HG02884 (cell line): ENCODE results near the gene CYP24A1.
A peak's percentile ranks its signal among the peaks of the same experiment; 100 is the strongest.

Experiments used
- ATAC-seq: cut with Tn5 transposase; IDR thresholded peaks from one replicate; pipeline ENCODE4 v1.9.1; 2021; ENCODE audit warnings: mild to moderate bottlenecking, moderate library complexity; ENCODE audit not compliant: unreplicated experiment

The CYP24A1 gene

GRCh38 chr20:54173653-54174456, at the start of gene CYP24A1:
CYP24A1 (minus strand) TSS chr20:54173986; CDS start chr20:54173579, 407 bp downstream.
- ATAC-seq: no peak

- ATAC-seq: no peak
Observed at GRCh38 chr20:54223285-54223684, 49.5 kb upstream of the CYP24A1 start.

DNA sequence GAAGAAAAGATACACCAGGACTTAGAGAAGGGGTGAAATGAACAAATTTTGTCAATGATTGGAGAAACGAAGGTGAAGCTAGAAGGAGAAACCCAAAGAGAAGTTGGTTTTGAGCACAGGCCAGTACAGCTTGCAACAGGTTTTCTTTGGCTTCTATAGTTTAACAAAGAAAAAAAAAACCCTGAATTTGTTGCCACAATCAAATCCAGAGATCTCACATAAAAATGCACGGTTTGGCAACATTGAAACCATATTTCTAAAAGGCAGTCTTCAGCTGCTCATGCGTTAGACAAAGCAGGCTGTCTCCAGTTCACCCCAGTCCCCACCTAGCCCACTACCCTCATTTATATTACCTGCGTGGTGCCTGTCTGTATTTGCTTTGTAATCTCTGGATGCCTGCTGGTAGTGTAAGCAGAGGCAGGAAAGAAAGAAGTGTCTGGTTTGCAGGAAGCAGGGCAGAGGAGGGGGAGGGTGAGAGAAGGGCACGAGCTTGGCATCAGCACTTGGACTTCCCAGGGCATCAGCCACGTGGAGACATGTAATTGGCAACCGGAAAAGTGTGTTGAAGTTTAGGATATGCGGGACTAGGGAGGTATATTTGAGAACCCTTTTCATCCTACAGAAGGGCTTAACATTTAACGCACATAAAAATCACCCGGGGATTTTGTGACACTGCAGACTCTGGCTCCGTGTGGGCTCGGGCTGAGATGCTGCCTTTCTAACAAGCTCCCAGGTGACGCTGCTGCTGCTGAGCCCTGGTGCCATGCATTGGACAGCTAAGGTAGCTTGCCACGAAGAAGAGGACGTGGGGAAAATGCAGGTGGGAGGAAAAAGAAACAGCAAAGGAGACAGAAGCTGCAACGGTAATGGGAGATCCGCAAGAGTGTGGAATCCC, 48.5 kb upstream of the CYP24A1 start:
- ATAC-seq: no peak

GRCh38 chr20:54221353-54221752, 47.6 kb upstream of the CYP24A1 start:
- ATAC-seq: peak; percentile 67

DNA sequence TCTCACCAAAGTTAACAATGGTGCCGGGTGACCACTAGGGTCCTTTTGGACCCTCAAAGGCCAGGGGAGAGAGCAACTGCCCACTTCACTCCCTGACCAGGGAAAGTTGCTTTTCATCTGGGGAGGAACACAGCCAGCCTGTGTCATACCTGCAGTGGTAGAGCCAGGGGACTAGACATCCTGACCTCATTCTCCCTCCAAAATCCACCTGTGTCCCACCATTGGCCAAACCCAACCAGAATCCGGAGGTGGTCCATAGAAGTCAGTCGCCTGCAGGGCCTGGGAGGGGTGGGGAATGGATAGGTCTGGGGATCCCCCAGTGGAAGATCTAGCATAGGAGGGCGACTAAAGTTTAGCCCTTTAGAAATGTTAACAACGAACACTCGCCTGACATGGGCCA, 46.9 kb upstream of the CYP24A1 start:
- ATAC-seq: no peak

- ATAC-seq: no peak
Observed at GRCh38 chr20:54219751-54220426, 46.1 kb upstream of the CYP24A1 start.

DNA sequence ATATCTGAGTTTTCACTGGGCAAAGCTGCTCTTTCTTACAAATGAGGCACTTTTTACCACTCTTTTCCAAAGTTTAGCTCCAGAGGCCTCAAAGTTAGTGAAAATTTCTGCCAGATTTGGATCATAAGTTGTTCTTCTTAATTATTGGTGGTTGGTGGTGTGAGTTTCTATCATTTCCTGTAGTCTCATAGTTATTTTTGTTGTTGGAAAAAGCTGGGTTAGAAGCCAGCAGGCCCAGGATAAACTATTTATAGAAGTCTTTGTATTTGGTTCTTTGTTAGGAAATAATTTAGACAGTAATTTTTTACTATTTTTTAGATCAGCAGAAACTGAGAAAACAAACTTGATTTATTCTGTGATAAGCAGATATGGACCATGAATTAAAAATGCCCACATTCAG, 44.7 kb upstream of the CYP24A1 start:
- ATAC-seq: no peak

- ATAC-seq: no peak
Observed at GRCh38 chr20:54217762-54218161, 44.0 kb upstream of the CYP24A1 start.

DNA sequence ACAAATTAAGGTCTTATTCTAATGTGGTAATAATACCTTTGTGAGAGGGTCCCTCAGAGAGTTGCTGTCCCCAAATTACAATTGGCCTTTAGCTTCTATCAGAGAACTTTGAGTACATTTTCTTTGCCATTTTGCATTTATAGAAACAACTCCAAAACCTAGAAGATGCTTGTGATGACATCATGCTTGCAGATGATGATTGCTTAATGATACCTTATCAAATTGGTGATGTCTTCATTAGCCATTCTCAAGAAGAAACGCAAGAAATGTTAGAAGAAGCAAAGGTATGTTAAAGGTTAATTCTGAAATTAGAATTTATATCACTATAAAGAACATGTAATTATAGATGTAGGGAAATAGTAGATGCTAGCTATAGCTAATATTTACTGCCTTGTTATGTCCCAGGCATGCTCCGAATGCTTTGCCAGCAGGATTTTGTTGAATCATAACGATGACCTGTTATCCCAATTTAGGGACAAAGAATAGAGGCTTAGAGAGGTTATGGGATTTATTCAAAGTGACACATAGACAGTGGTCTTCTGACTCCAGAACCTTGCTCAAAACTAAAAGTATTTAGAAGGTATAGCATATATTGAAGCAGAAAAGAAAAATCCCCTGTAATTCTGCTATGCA, 41.5 kb upstream of the CYP24A1 start:
- ATAC-seq: no peak

DNA sequence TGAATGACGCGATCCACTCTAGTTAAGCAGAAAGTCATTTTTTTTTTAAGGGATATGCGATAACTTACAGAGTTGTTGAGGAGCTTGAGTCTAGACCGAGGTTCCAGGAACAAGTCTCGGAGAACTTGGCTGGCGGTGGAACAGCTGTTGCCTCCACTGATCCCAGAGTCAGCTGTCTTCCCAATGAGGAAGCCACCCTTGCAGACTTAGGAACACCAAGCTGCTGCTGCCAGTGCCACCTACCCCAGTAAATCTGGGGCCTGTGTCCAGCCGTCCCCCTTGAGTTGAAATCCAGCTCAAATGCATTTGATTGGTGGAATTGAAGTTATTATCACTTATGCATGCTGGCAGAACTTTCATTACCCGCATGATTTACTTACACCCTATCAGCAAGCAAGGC, 40.8 kb upstream of the CYP24A1 start:
- no peak for ATAC-seq

GRCh38 chr20:54212871-54213270, 39.1 kb upstream of the CYP24A1 start:
- no peak for ATAC-seq

- no peak for ATAC-seq
Observed at GRCh38 chr20:54212226-54212625, 38.4 kb upstream of the CYP24A1 start.

DNA sequence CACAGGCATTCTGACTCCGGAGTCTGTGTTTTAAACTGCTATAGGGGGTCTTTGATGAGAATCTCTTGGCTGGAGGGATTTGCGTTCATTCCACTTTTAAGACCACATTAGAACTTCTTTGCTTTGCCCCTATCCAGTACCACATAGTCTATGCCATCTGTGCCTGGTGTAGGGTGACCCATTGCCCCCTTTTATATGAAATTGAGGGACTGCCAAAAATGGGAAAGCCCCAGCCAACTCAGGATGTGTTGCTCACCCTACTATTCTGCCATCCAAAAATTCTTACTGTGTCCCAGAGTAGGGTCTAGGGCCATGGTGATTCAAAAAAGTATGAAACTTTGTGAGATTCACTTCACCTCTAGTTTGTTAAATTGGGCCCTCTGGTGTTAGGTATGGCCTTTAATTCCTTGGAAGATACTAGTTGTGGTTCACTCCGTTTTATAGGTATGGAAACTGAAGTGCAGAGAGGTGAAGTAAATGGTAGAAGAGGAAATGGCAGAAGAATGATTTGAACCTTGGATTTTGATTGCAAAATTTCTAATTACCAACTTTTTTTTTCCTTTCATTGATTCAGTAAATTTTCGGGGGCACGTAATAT, 35.5 kb upstream of the CYP24A1 start:
- ATAC-seq: no peak

DNA sequence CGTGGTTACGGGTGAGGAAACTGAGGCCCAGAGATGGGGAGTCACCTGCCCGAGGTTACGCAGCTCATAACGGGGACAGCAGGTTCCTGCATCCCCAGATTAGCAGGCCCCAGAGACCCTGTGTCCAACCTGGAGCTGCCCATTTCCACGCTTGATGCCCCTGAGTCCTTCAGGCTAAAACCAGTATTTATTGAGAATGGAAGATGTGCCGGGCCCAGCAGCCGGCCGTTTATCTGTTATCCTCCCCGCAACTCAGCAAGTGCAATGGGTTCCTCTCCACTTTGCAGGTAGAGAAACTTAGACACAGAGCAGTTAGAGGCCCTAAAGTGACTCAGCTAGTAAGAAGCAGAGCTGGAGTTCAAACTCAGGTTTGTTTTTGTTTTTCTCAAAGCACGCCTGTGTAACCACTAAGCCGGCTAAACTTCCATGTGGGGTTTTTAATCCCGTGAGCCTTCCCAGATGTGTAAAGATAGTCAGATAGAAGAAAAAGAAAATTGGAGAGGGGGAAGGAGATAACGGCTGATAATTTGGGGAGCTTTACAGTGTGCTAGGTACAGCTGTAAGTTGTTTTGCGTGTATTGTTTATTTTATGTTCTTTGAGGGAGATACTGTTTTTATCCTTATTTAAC, 34.9 kb upstream of the CYP24A1 start:
- ATAC-seq: peak; percentile 12

GRCh38 chr20:54207743-54208547, 34.2 kb upstream of the CYP24A1 start, which contains the start of gene PFDN4:
PFDN4 (plus strand) TSS chr20:54208087; CDS start chr20:54208101, 14 bp downstream.
- peak; percentile 91 for ATAC-seq

DNA sequence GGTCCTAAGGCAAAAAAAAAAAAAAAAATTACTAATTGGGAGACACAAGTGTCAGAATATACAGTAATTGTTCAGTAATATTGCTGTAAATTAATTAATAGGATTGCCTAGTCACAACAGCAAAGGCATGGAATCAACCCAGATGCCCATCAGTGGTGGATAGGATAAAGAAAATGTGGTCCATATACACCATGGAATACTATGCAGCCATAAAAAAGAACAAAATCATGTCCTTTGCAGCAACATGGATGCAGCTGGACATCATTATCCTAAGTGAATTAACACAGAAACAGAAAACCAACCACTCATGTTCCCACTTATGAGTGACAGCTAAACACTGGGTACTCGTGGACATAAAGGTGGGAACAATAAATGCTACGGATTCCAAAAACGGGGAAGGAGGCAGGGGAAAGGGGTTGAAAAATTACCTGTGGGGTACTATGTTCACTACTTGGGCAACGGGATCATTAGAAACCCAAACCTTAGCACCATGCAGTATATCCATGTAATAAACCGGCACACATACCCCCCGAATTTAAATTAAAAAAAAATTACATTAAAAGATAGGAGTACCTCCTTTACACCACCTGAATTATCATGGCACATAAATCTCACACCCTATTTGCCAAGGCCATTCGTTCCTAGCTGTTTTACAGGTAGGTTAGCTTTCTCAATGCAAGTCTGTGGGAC, 33.4 kb upstream of the CYP24A1 start:
- no peak for ATAC-seq

GRCh38 chr20:54205450-54205849, 31.7 kb upstream of the CYP24A1 start:
- no peak for ATAC-seq

- ATAC-seq: no peak
Observed at GRCh38 chr20:54204481-54204880, 30.7 kb upstream of the CYP24A1 start.
